Chondrocyte (in vitro differentiated cells): ENCODE results near the gene NFATC2IP. TPM values are rescaled to one million over a fixed set of nuclear protein-coding genes. Genes with fewer than 3 reads are reported as not detected.
A peak's percentile ranks its signal among the peaks of the same experiment; 100 is the strongest.
"Not testable (repeated sequence)": the region's sequence is repeated elsewhere in the genome, so short reads cannot be mapped to it uniquely, and the experiment has no call there.

Experiments used
- DNase-seq: peaks from one replicate; pipeline ENCODE4 v3.0.0; 2021; ENCODE audit warnings: mixed read lengths, low spot score
- H3K27ac Mint-ChIP-seq: one replicate; pipeline ENCODE4 v1.8.0; 2021; ENCODE audit warnings: mild to moderate bottlenecking, moderate library complexity, mixed read lengths; ENCODE audit not compliant: unreplicated experiment
- H3K27me3 Mint-ChIP-seq: 2 replicates; pipeline ENCODE4 v1.8.0; 2021; ENCODE audit warnings: low read depth, mixed read lengths
- H3K36me3 Mint-ChIP-seq: 2 replicates; pipeline ENCODE4 v1.8.0; 2021; ENCODE audit warnings: low read depth, mixed read lengths
- H3K4me1 Mint-ChIP-seq: 2 replicates; pipeline ENCODE4 v1.8.0; 2021; ENCODE audit warnings: low read depth, mild to moderate bottlenecking, mixed read lengths
- H3K4me3 Mint-ChIP-seq: one replicate; pipeline ENCODE4 v1.8.0; 2021; ENCODE audit warnings: mild to moderate bottlenecking, moderate library complexity, mixed read lengths; ENCODE audit not compliant: unreplicated experiment
- H3K9me3 Mint-ChIP-seq: 2 replicates; pipeline ENCODE4 v1.8.0; 2021; ENCODE audit warnings: low read depth, mixed read lengths
- total RNA-seq: library from RNA; stranded (reverse); gene quantifications from 3 replicates; pipeline ENCODE4 v1.2.1, GENCODE V29; 2021
- TF ChIP-seq, protein P1 (sequence below): fragments of 200-600 bp; sonication (generic); IDR thresholded peaks from 2 replicates; pipeline ENCODE4 v1.5.0; 2021; ENCODE audit warnings: antibody characterized with exemption, mild to moderate bottlenecking, moderate library complexity

NFATC2IP gene
- total RNA-seq, 1 donor from 2014 or later, result 24.3 TPM

DNA sequence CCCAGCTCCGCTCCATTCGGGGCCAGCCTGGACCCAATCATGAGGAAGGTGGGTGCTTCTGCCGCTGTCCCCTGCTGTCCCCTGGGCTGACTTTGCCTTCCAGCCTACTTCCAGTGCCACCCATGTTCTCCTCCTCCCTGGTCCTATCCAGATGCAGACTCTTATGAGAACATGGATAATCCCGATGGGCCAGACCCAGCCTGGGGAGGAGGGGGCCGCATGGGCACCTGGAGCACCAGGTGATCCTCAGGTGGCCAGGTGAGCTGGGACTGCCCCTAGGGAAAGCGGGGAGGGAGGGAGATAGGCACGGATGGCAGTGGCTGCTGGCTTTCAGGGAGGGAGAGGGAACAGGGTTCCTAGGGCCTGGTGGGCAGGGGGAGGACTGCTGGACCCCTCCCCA lies 12.0 kb upstream of the NFATC2IP start:
- TF ChIP-seq, protein P1, sequence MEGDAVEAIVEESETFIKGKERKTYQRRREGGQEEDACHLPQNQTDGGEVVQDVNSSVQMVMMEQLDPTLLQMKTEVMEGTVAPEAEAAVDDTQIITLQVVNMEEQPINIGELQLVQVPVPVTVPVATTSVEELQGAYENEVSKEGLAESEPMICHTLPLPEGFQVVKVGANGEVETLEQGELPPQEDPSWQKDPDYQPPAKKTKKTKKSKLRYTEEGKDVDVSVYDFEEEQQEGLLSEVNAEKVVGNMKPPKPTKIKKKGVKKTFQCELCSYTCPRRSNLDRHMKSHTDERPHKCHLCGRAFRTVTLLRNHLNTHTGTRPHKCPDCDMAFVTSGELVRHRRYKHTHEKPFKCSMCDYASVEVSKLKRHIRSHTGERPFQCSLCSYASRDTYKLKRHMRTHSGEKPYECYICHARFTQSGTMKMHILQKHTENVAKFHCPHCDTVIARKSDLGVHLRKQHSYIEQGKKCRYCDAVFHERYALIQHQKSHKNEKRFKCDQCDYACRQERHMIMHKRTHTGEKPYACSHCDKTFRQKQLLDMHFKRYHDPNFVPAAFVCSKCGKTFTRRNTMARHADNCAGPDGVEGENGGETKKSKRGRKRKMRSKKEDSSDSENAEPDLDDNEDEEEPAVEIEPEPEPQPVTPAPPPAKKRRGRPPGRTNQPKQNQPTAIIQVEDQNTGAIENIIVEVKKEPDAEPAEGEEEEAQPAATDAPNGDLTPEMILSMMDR, result no peak
- DNase-seq, result no peak
- no peak overlapping the region for H3K27ac Mint-ChIP-seq

DNA sequence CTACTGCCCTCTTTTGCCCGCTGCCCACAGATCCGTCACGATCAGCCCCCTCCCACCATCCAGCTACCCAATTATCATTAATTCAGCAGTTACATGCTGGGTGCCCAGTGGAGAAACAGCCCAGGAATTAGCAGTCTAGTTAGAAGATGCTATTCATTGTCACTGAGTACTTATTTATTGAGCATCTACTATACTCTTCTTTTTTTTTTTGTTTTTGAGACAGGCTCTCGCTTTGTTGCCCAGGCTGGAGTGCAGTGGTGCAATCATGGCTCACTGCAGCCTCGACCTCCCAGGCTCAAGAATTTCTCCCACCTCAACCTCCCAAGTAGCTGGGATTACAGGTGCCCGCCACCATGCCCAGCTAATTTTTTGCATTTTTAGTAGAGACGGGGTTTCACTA lies 10.9 kb upstream of the NFATC2IP start:
- H3K4me1 Mint-ChIP-seq, H3K9me3 Mint-ChIP-seq, H3K27ac Mint-ChIP-seq, DNase-seq, H3K27me3 Mint-ChIP-seq, H3K4me3 Mint-ChIP-seq, H3K36me3 Mint-ChIP-seq: not testable (repeated sequence)

More for the DNA sequence above, 12.0 kb upstream of the NFATC2IP start:
- no peaks in the 10 kb centered on the region for H3K9me3 Mint-ChIP-seq
- H3K27me3 Mint-ChIP-seq, result peaks cover 8% of the 10 kb centered on the region
- no peaks in the 10 kb centered on the region for H3K4me1 Mint-ChIP-seq
- H3K36me3 Mint-ChIP-seq, result peaks cover 2% of the 10 kb centered on the region
- H3K4me3 Mint-ChIP-seq, result no peak overlapping the region

DNA sequence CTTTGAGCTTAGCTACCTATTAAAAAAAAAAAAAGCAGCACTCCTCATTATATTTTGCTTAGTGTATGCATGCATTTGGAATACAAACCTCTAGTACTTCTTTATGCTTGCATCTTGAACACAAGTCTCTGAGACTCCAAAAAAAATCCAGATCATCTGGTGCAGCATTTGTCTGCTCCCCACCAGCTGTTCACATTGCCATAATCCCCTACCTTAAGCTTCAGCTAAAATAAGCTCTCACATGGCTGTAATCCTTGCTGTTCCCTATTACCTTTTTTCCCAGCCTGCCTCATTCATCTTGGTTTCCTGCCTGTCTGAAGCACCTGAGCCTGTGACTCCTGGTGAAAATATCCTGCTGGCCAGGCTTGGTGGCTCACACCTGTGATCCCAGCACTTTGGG lies 7.5 kb upstream of the NFATC2IP start:
- peaks cover 8% of the 10 kb centered on the region for H3K4me1 Mint-ChIP-seq
- H3K4me3 Mint-ChIP-seq, result no peak overlapping the region
- H3K36me3 Mint-ChIP-seq, result no peaks in the 10 kb centered on the region
- DNase-seq, result no peak
- no peaks in the 10 kb centered on the region for H3K9me3 Mint-ChIP-seq
- peaks cover 3% of the 10 kb centered on the region for H3K27me3 Mint-ChIP-seq
- TF ChIP-seq, protein P1, result no peak
- H3K27ac Mint-ChIP-seq, result no peak overlapping the region

DNA sequence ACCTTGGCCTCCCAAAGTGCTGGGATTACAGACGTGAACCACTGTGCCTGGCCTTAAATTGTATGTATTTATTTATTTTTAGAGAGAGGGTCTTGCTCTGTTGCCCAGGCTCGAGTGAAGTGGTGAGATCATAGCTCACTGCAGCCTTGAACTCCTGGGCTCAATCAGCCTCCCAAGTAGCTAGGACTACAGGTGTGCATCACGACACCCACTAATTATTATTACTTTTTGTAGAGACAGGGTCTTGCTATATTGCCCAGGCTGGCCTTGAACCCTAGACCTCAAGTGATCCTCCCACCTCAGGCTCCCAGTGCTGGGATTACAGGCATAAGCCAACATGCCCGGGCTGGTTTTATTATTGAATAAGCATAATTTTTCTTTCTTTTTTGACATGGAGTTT lies 4.1 kb upstream of the NFATC2IP start:
- H3K27ac Mint-ChIP-seq, result no peak overlapping the region
- no peak overlapping the region for H3K4me3 Mint-ChIP-seq

DNA sequence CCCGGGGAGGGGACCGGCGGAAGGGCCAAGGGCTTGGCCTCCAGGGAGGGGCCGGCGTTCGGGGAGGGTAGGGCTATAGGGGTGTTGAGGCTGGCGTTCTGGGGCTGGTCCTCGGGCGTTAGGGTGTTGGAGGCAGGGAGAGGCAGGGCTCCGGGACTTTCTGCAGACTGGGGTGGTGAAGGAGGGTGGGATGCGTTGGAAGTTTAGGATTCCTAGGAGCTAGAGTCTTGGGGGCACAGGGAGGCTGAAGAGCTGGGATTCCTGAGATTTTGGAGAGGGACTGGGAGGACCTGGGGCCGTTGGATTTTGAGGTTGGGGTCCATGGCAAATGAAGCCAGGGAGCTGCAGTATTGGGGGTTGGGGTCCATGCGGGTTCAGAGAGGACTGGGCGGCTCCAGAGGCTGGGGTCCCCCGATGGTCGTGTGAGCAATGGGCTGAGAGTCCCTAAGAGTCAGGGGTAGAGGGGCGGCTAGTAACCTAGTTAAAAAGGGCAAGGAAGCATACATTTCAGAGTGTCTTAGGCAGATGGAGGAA lies 740 bp downstream of the NFATC2IP start:
- H3K27ac Mint-ChIP-seq, result peak overlapping the region; percentile 85
- peaks cover 14% of the 10 kb centered on the region for H3K4me1 Mint-ChIP-seq
- no peak for DNase-seq
- no peaks in the 10 kb centered on the region for H3K9me3 Mint-ChIP-seq
- no peaks in the 10 kb centered on the region for H3K27me3 Mint-ChIP-seq
- H3K36me3 Mint-ChIP-seq, result peaks cover 10% of the 10 kb centered on the region
- TF ChIP-seq, protein P1, result no peak
- H3K4me3 Mint-ChIP-seq, result peak overlapping the region; percentile 96

More for the DNA sequence above, 4.1 kb upstream of the NFATC2IP start:
- no peaks in the 10 kb centered on the region for H3K36me3 Mint-ChIP-seq
- H3K4me1 Mint-ChIP-seq, result peaks cover 15% of the 10 kb centered on the region
- TF ChIP-seq, protein P1, result no peak
- no peaks in the 10 kb centered on the region for H3K27me3 Mint-ChIP-seq
- no peak for DNase-seq
- H3K9me3 Mint-ChIP-seq, result no peaks in the 10 kb centered on the region

DNA sequence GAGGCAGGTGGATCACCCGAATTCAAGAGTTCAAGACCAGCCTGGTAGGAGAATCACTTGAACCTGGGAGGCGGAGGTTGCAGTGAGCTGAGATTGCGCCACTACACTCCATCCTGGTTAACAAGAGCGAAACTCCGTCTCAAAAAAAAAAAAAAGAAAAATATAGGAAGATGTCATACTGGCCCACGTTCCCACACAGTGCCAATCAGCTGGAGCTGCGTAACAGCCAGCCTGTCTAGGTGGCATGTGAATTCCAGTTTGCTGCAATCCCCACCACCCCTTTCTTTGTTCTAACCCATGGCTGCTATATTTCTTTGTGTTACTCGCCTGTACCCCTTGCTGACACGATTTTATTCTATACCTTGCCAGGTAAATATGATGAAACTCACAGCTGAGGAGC lies 7.5 kb downstream of the NFATC2IP start:
- no peak overlapping the region for H3K27ac Mint-ChIP-seq
- H3K9me3 Mint-ChIP-seq, result no peaks in the 10 kb centered on the region
- TF ChIP-seq, protein P1, result no peak
- DNase-seq, result no peak
- no peak overlapping the region for H3K4me3 Mint-ChIP-seq
- no peaks in the 10 kb centered on the region for H3K27me3 Mint-ChIP-seq
- peaks cover 30% of the 10 kb centered on the region for H3K36me3 Mint-ChIP-seq
- H3K4me1 Mint-ChIP-seq, result no peaks in the 10 kb centered on the region
